MM.1S (cell line): ENCODE measurements around the gene LARP1B.

Source experiments
- EZH2 ChIP-seq: fragments of 300-600 bp; sonication (generic); optimal IDR thresholded peaks from 2 replicates; pipeline ENCODE3; 2017; ENCODE audit warnings: low read depth, mild to moderate bottlenecking, antibody characterized with exemption, low read length, mixed read lengths
- TF ChIP-seq, protein P1 (sequence below): fragments of 300-600 bp; sonication (generic); IDR thresholded peaks from 2 replicates; pipeline ENCODE4 v1.5.1; 2016; ENCODE audit warnings: antibody characterized with exemption, low read length, mixed read lengths

GRCh38 chr4:128241981-128242380 lies 180.9 kb downstream of the LARP1B start:
- TF ChIP-seq, protein P1, sequence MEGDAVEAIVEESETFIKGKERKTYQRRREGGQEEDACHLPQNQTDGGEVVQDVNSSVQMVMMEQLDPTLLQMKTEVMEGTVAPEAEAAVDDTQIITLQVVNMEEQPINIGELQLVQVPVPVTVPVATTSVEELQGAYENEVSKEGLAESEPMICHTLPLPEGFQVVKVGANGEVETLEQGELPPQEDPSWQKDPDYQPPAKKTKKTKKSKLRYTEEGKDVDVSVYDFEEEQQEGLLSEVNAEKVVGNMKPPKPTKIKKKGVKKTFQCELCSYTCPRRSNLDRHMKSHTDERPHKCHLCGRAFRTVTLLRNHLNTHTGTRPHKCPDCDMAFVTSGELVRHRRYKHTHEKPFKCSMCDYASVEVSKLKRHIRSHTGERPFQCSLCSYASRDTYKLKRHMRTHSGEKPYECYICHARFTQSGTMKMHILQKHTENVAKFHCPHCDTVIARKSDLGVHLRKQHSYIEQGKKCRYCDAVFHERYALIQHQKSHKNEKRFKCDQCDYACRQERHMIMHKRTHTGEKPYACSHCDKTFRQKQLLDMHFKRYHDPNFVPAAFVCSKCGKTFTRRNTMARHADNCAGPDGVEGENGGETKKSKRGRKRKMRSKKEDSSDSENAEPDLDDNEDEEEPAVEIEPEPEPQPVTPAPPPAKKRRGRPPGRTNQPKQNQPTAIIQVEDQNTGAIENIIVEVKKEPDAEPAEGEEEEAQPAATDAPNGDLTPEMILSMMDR = no peak
- TF ChIP-seq EZH2 = no peak
